A549 (cell line): ENCODE measurements around the gene ARHGAP42. TPM values are rescaled to one million over a fixed set of nuclear protein-coding genes. Genes with fewer than 3 reads are reported as not detected.
A peak's percentile ranks its signal among the peaks of the same experiment; 100 is the strongest.

Source experiments
- ATAC-seq, 2 experiments: fragments of 200-7000 bp in 1 of 2; fragments of >200 bp in 1 of 2; cut with Nextera tagmentation in 1 of 2; cut with Tn5 transposase in 1 of 2; 3 replicates each; pipeline versions ENCODE4 v1.8.0 to v1.9.1; 2018 to 2020; ENCODE audit warnings: mild to moderate bottlenecking in 1 of 2, moderate library complexity in 1 of 2
- CTCF ChIA-PET: fragments of 300-600 bp; sonication (Branson Sonifier 250); formaldehyde crosslinking; extraction: SDS; loops from one replicate; lab custom pipeline; 2021; ENCODE audit warnings: antibody characterized with exemption, inconsistent platforms; lab: Yijun Ruan, JAX
- POLR2A ChIA-PET: fragments of 350-600 bp; formaldehyde crosslinking; extraction: SDS; loops from one replicate; lab custom pipeline; 2021; ENCODE audit warnings: antibody characterized with exemption, inconsistent platforms; lab: Yijun Ruan, JAX
- DNase-seq, 2 experiments: peaks; one replicate each; pipeline versions ENCODE4 v3.0.0 to v3.0.0-alpha.2; 2011 to 2016; ENCODE audit warnings: low read depth in 1 of 2, low spot score in 1 of 2
- FAIRE-seq: peaks from 2 replicates; lab custom pipeline; 2011; peaks lifted over from hg19 to GRCh38; lab: Jason Lieb, UNC
- H3K27ac ChIP-seq, 2 experiments: fragments of >200 bp; sonication (Bioruptor Twin); formaldehyde crosslinking; 3 replicates each; pipeline ENCODE4 v1.5.1; 2016 to 2017
- H3K4me1 ChIP-seq: fragments of >200 bp; sonication (Bioruptor Twin); formaldehyde crosslinking; 3 replicates; pipeline ENCODE4 v1.6.1; 2016
- H3K4me2 ChIP-seq: fragments of >200 bp; sonication (Bioruptor Twin); formaldehyde crosslinking; 3 replicates; pipeline ENCODE4 v1.6.1; 2016
- H3K4me3 ChIP-seq: fragments of >200 bp; sonication (Bioruptor Twin); formaldehyde crosslinking; 3 replicates; pipeline ENCODE4 v1.5.1; 2016
- H3K9me3 ChIP-seq: fragments of >200 bp; sonication (Bioruptor Twin); formaldehyde crosslinking; 3 replicates; pipeline ENCODE4 v1.6.1; 2016
- BHLHE40 ChIP-seq: IDR thresholded peaks from 2 replicates; pipeline ENCODE4 v1.6.1; 2012; ENCODE audit warnings: low read depth, low read length, inconsistent platforms
- CBX2 ChIP-seq: fragments of 200-600 bp; sonication (generic); IDR thresholded peaks from 2 replicates; pipeline ENCODE4 v1.6.1; 2016; ENCODE audit warnings: low read depth, mild to moderate bottlenecking, borderline replicate concordance
- FOSB ChIP-seq: fragments of 250-450 bp; sonication (Bioruptor Pico); IDR thresholded peaks from 2 replicates; pipeline ENCODE4 v1.5.0; 2020; ENCODE audit warnings: mild to moderate bottlenecking, moderate library complexity
- FOSL2 ChIP-seq, 2 experiments: fragments of 450-650 bp in 1 of 2; fragments of >200 bp in 1 of 2; sonication (Bioruptor Twin) in 1 of 2; formaldehyde crosslinking; IDR thresholded peaks; 2 replicates each; pipeline versions ENCODE4 v1.5.0 to v1.6.1; 2016 to 2020; ENCODE audit warnings: mild to moderate bottlenecking in 1 of 2, moderate library complexity in 1 of 2
- FOXS1 ChIP-seq: fragments of 250-450 bp; sonication (Bioruptor Pico); IDR thresholded peaks from 2 replicates; pipeline ENCODE4 v1.5.0; 2020; ENCODE audit warnings: mild to moderate bottlenecking, moderate library complexity
- HMGXB4 ChIP-seq: fragments of 250-450 bp; sonication (Bioruptor Pico); IDR thresholded peaks from 2 replicates; pipeline ENCODE4 v1.5.0; 2021; ENCODE audit warnings: mild to moderate bottlenecking, moderate library complexity, borderline replicate concordance
- HOXB5 ChIP-seq: fragments of 250-450 bp; sonication (Bioruptor Pico); IDR thresholded peaks from 2 replicates; pipeline ENCODE4 v1.5.0; 2020; ENCODE audit warnings: mild to moderate bottlenecking, moderate library complexity
- JUN ChIP-seq, 2 experiments: fragments of >200 bp; sonication (Bioruptor Twin); formaldehyde crosslinking; IDR thresholded peaks; 2 replicates in 1 of 2; 3 replicates in 1 of 2; pipeline ENCODE4 v1.6.1; 2016 to 2017
- JUNB ChIP-seq: fragments of >200 bp; sonication (Bioruptor Twin); formaldehyde crosslinking; IDR thresholded peaks from 2 replicates; pipeline ENCODE4 v1.6.1; 2016
- KDM1A ChIP-seq: fragments of 200-600 bp; sonication (generic); IDR thresholded peaks from 2 replicates; pipeline ENCODE4 v1.6.1; 2016; ENCODE audit warnings: low read depth, mild to moderate bottlenecking
- MAFK ChIP-seq: fragments of 450-650 bp; IDR thresholded peaks from 2 replicates; pipeline ENCODE4 v1.6.1; 2014; ENCODE audit not compliant: partially characterized antibody
- MYC ChIP-seq: IDR thresholded peaks from 2 replicates; pipeline ENCODE4 v1.6.1; 2012; ENCODE audit warnings: mild to moderate bottlenecking, inconsistent platforms, low read length, improper control_type of control experiment, borderline replicate concordance
- PBX3 ChIP-seq: IDR thresholded peaks from 2 replicates; pipeline ENCODE4 v1.6.1; 2012
- PHF8 ChIP-seq: fragments of 200-600 bp; sonication (generic); IDR thresholded peaks from 2 replicates; pipeline ENCODE4 v1.6.1; 2016; ENCODE audit warnings: low read depth, mild to moderate bottlenecking, antibody characterized with exemption, moderate library complexity, borderline replicate concordance
- REST ChIP-seq: fragments of 200-600 bp; sonication (generic); IDR thresholded peaks from 2 replicates; pipeline ENCODE4 v1.6.1; 2016; ENCODE audit warnings: antibody characterized with exemption, mild to moderate bottlenecking, moderate library complexity
- SREBF2 ChIP-seq: fragments of 450-650 bp; IDR thresholded peaks from 2 replicates; pipeline ENCODE4 v1.6.1; 2014; ENCODE audit warnings: mild to moderate bottlenecking, moderate library complexity
- TFCP2L1 ChIP-seq: fragments of 250-450 bp; sonication (Bioruptor Pico); IDR thresholded peaks from 2 replicates; pipeline ENCODE4 v1.5.0; 2021; ENCODE audit warnings: mild to moderate bottlenecking
- TP53 ChIP-seq: fragments of 250-450 bp; sonication (Bioruptor Pico); IDR thresholded peaks from 2 replicates; pipeline ENCODE4 v1.5.0; 2021; ENCODE audit warnings: mild to moderate bottlenecking, moderate library complexity
- ZFP36 ChIP-seq: fragments of 450-650 bp; IDR thresholded peaks from 2 replicates; pipeline ENCODE4 v1.6.1; 2014; ENCODE audit warnings: borderline replicate concordance; ENCODE audit not compliant: partially characterized antibody
- ZSCAN20 ChIP-seq: fragments of 250-450 bp; sonication (Bioruptor Pico); IDR thresholded peaks from 2 replicates; pipeline ENCODE4 v1.8.0; 2022; ENCODE audit warnings: mild to moderate bottlenecking, moderate library complexity
- WGBS: methylation state at CpG from one replicate; pipeline ENCODE4 v1.1.6; 2017; ENCODE audit errors: missing lambda C conversion rate; 5-methylcytosine and 5-hydroxymethylcytosine counted together
- polyA plus RNA-seq, 4 experiments: library from polyadenylated mRNA; depleted of rRNA in 3 of 4; stranded (reverse); fragments of >200 nt; fragmentation: RNase III in 1 of 4; extraction: RNeasy Plus Mini Kit Qiagen cat#74134 plus additional on column Dnase treatment in 1 of 4; gene quantifications; 2 replicates in 3 of 4; 3 replicates in 1 of 4; pipeline ENCODE4 v1.2.3, GENCODE V29; 2011 to 2017
- TF ChIP-seq, protein P1 (sequence below): fragments of >200 bp; sonication (Bioruptor Twin); formaldehyde crosslinking; IDR thresholded peaks from 2 replicates; pipeline ENCODE4 v1.6.1; 2016
- TF ChIP-seq, protein P2 (sequence below): IDR thresholded peaks from 2 replicates; pipeline ENCODE4 v1.6.1; 2012; ENCODE audit warnings: low read depth, borderline replicate concordance
- TF ChIP-seq, protein P3 (sequence below): fragments of >200 bp; sonication (Bioruptor Twin); formaldehyde crosslinking; IDR thresholded peaks from 3 replicates; pipeline ENCODE4 v1.5.1; 2016

The ARHGAP42 gene
- polyA plus RNA-seq, 2 of the 4 experiments (the other 2 are of a cell fraction): 5.1 to 17.0 TPM

DNA sequence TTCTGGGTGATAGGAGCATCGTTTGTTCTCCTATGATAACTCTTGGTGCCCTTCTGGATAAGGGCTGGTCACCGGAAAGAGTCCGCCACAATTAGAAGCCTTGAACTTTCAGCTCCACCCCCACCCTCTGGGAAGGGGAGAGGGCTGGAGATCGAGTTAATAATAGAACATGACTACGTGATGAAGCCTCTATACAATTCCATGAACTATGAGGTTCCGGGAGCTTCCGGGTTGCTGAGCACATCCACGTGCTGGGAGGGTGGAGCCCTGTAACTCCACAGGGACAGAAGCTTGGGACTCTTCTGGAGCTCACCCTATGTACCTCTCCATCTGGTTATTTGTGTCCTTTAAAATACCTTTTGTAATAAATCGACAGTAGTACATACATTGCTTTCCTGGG lies 40.3 kb downstream of the ARHGAP42 start:
- no peak overlapping the region for H3K27ac ChIP-seq
- ChIA-PET POLR2A (no interaction called here), CTCF (no interaction called here)
- no peak overlapping the region for H3K4me2 ChIP-seq
- ATAC-seq: peak in 1 of 2 experiments; percentile 53; a peak in 2 of 6 replicates
- peaks cover 9% of the 10 kb centered on the region; the same call in 1 of the 3 replicates for H3K4me1 ChIP-seq
- no peak overlapping the region for H3K4me3 ChIP-seq
- no peak for FAIRE-seq
- DNase-seq: no peak
- H3K9me3 ChIP-seq: no peaks in the 10 kb centered on the region
- 80% methylated on average over 9 of the region's 9 CpGs for WGBS
- TF ChIP-seq HMGXB4 (CRISPR knock-in tag) (no peak), PHF8 (no peak), TP53 (CRISPR knock-in tag) (no peak), MYC (no peak), FOSL2 (IDR thresholded peaks at IDR 0.05) (no peak), FOSL2 (CRISPR knock-in tag; IDR thresholded peaks at IDR 0.05) (no peak), FOXS1 (CRISPR knock-in tag) (no peak), FOSB (no peak), SREBF2 (no peak), PBX3 (no peak), TFCP2L1 (CRISPR knock-in tag) (no peak), ZFP36 (no peak), HOXB5 (CRISPR knock-in tag) (no peak), ZSCAN20 (CRISPR knock-in tag) (no peak), BHLHE40 (no peak)
- TF ChIP-seq, protein P1, sequence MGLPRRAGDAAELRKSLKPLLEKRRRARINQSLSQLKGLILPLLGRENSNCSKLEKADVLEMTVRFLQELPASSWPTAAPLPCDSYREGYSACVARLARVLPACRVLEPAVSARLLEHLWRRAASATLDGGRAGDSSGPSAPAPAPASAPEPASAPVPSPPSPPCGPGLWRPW: no peak
- TF ChIP-seq, protein P2, sequence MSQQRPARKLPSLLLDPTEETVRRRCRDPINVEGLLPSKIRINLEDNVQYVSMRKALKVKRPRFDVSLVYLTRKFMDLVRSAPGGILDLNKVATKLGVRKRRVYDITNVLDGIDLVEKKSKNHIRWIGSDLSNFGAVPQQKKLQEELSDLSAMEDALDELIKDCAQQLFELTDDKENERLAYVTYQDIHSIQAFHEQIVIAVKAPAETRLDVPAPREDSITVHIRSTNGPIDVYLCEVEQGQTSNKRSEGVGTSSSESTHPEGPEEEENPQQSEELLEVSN: no peak

DNA sequence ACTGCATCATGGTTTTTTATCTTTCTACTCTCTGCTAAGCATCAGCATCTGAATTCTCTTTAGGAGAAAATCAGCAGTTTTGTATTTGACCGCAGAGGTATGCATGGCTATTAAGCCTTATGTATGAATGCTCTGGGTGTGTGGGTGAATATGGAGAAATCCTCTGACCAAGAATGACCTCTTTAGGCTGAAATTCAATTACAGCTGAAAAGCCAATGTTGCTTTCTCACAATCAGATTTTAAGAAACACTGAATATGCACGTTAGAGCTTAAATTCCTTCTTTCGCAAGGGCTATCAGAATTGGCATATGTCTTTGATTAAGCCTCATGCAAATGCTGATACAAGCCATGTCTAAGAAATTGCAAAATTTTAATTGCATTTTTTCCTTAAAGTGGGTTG lies 43.2 kb downstream of the ARHGAP42 start:
- FAIRE-seq (no peak), DNase-seq (no peak), ATAC-seq (no peak)
- POLR2A ChIA-PET: no interaction called here
- H3K4me3 ChIP-seq: no peak overlapping the region
- H3K27ac ChIP-seq: no peak overlapping the region
- 96% methylated on average over 3 of the region's 3 CpGs for WGBS
- CTCF ChIA-PET: no interaction called here
- H3K9me3 ChIP-seq: no peaks in the 10 kb centered on the region
- H3K4me1 ChIP-seq: peaks cover 8% of the 10 kb centered on the region
- no peak overlapping the region for H3K4me2 ChIP-seq
- TF ChIP-seq ZFP36: no peak
- TF ChIP-seq JUN (IDR thresholded peaks at IDR 0.05): no peak
- TF ChIP-seq KDM1A: no peak
- no peak for TF ChIP-seq FOSL2 (IDR thresholded peaks at IDR 0.05)
- no peak for TF ChIP-seq FOSL2 (CRISPR knock-in tag; IDR thresholded peaks at IDR 0.05)
- no peak for TF ChIP-seq JUNB
- no peak for TF ChIP-seq TFCP2L1 (CRISPR knock-in tag)
- no peak for TF ChIP-seq MAFK
- TF ChIP-seq, protein P2: no peak
- no peak for TF ChIP-seq BHLHE40
- no peak for TF ChIP-seq HMGXB4 (CRISPR knock-in tag)
- no peak for TF ChIP-seq FOSB
- TF ChIP-seq REST: no peak
- no peak for TF ChIP-seq CBX2
- no peak for TF ChIP-seq PHF8
- TF ChIP-seq, protein P3, sequence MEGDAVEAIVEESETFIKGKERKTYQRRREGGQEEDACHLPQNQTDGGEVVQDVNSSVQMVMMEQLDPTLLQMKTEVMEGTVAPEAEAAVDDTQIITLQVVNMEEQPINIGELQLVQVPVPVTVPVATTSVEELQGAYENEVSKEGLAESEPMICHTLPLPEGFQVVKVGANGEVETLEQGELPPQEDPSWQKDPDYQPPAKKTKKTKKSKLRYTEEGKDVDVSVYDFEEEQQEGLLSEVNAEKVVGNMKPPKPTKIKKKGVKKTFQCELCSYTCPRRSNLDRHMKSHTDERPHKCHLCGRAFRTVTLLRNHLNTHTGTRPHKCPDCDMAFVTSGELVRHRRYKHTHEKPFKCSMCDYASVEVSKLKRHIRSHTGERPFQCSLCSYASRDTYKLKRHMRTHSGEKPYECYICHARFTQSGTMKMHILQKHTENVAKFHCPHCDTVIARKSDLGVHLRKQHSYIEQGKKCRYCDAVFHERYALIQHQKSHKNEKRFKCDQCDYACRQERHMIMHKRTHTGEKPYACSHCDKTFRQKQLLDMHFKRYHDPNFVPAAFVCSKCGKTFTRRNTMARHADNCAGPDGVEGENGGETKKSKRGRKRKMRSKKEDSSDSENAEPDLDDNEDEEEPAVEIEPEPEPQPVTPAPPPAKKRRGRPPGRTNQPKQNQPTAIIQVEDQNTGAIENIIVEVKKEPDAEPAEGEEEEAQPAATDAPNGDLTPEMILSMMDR: no peak
